T1000 (cell line): ENCODE results near the gene MYO3B.

Source experiments
- DNase-seq: peaks from one replicate; lab custom pipeline; 2025; ENCODE audit warnings: mixed read lengths; lab: John Stamatoyannopoulos, UW

The MYO3B gene

DNA sequence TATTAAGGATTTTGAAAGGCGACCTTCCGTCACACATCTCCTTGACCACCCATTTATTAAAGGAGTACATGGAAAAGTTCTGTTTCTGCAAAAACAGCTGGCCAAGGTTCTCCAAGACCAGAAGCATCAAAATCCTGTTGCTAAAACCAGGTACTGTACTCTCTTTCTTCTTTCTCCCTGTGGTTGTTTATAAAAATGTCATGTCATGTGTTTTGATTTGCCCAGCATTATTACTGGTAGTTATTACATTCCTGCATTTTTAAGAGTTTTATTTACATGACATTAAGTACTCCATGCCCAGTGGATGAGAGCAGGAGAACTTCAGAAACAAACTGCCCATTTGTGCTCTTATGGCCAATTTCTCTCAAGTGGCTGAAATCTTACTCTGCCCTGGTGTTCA is 191.3 kb downstream of the MYO3B start:
- DNase-seq: no peak

DNA sequence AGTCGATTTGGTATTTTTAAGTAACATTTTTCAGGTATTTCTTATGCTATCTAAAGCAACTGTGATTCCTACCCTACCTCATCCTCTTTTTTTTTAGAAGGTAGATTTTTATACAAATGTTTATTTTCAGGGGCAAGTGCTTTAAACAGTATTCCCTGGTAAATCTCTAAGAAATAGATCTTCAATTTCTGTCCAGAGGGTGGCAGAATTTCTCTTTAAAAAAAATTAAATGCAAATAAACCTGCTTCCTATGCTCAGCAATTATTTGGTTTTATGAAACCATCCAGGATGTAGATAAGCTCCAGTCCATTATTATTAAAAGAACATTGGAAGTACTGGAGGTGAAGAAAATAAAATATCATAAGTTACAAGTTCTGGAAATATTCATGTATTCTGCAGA is 191.9 kb downstream of the MYO3B start:
- DNase-seq: no peak

DNA sequence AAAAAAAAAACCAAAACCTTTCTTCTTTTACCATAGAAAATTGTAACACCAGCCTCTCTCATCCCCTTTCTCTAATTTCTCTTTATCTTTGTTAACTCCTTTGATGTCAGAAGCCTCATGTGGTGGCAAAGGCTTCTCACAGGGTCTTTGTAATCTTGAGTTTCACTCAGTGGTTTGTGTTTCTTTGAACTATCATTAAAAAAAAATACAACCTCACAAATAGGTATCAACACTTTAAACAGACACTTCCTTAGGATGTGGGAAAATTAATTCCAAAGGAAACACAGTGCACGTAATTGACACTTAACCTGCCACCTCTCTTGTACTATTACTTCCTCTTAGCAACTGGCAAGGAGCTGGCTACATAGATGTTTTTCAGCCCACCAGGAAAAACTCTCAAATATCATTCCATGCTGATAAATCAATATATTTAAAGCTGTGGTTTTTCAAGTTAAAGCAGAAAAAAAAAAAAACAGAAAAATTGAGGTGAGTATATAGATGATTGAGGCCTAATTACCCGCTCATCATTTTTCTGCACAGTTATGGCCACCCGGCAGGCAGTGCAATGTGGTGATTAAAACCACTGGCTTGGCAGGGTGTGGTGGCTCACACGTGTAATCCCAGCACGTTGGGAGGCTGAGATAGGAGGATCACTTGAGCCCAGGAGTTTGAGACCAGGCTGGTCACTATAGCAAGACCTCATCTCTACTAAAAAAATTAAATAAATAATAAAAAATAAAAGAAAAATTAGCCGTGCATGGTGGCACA is 193.5 kb downstream of the MYO3B start:
- DNase-seq: no peak

DNA sequence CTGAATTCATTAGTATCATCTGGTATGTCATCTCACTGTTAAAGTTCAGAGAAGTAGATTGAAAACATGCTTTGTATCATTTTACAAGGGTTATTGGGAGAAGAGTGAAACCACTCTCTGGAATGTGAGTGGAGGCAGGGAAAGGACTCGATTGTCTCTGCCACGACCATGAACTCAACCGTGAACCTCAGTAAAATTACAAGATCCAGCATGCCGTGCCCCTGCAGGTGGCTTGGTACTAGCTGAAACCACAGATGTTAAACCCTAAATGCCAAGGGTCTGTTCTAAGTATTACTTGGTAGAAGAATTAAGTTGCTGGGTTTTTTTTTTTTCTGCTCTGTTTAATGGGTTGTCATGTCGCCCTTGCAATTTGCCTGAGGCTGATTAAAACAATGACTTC is 197.2 kb downstream of the MYO3B start:
- peak; percentile 32 for DNase-seq

DNA sequence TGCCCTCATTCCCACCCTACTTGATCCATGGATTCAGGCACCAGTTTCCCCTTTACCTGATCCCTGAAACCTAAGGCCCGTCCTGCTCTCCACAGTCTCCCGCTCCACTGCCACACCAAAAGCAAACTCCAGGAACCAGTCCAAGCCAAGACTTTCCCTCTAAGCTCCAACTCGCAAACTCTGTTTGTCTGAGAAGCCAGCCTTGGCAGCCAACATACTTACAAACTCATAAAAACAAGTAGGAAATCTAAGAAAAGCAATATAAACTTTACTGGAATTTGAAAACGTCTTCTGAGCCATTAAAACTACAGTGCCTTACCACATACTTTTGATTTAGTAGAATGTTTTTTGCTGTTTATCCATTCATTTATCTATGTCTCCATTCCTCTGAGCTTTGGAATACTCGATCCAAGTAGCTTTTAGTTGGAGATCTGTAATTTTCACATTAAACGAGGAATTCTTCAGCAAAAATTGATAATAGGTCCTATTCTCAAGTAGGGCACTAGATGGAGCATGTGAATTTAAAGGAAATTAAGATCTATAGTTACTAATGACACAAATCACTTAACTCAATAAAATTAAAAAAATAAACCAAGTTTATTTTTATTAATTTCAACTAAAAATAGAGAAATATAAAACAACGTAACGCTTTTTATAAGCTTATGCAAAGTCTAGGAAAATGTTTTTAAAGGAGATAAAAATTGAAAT is 199.7 kb downstream of the MYO3B start:
- no peak for DNase-seq

DNA sequence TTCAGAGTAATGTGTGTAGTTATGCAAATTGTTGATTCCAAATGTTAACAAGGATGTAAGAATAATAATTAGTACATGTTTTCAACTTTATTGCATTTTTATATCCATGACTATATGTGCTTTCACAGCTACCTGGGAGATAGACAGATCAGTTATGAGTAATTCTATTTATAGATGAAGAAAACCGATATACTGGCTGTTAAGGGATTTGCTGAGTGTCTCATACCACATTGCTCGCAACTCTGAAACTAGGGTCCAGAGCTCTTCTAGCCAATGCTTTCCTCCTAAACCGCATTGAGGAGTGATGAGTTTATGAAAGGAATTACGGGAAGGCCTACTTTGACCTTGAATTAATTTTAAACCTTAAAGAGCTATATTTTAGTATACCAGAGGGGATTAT is 202.3 kb downstream of the MYO3B start:
- no peak for DNase-seq

DNA sequence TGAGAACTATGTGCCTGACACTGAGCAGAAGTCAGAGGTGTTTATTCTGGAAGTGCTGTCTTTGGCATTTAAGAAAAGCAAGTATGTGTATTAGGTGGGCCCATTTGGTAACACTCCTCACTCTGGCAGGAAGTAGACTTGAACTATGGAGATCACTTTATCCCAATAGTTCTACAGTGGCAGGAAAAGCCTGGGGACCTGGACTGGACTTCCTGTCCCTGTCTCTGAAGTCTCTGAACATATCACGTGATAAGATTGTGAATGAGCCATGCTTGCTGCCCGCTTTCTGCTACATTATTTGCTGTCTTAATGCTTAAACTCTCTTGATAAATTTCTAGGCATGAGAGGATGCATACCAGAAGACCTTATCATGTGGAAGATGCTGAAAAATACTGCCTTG is 203.7 kb downstream of the MYO3B start:
- DNase-seq: no peak

DNA sequence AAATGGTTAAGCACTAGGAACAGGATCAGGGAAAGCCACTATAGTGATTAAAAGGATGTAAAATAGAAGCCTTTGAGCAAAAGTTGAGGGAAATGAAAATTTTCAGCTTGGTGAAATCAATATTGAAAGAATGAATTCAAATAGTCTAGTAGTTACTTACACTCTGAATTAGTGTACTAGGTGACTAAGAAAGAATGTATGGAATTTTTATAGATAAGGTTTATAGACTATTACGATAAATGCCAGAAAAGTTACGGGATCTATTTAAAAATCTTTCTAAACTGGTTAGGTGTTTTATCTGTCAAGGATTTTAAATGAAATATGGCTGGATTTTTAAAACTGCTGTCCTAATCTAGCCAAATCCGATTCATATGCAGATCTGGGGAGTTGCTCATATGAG is 208.6 kb downstream of the MYO3B start:
- DNase-seq: no peak

DNA sequence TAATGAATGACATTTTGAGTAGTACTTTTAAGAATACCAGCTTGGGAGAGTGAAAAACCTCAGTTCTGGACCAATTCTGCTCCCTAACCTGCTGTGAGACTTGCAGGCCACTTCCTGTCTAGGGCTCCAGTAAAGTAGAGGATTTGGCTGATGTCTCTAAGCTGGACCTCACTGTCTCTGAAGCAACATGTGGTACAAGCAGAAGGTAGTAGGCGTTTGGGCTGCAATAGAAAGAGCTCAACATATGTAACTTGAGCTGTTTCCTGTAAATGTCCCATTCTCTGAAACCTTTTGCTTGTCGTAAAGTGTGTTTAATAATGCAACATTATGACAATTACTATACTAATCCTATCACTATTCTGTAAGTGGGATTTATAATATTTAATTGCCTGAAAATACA is 213.1 kb downstream of the MYO3B start:
- no peak for DNase-seq

DNA sequence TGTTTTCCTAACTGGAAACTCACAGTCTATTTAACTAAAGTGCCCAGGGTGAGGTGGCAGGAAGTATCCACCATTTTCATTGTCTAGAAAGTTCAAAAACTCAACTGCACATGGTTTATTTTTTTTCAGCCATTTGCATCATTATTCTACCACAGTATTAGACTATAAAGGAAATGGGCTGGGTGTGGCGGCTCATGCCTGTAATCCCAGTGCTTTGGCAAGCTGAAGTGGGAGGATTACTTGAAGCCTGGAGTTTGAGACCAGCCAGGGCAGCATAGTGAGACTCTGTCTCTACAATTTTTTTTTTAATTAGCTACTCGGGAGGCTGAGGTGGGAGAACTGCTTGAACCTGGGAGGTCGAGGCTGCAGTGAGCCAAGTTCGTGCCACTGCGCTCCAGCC is 213.8 kb downstream of the MYO3B start:
- no peak for DNase-seq

DNA sequence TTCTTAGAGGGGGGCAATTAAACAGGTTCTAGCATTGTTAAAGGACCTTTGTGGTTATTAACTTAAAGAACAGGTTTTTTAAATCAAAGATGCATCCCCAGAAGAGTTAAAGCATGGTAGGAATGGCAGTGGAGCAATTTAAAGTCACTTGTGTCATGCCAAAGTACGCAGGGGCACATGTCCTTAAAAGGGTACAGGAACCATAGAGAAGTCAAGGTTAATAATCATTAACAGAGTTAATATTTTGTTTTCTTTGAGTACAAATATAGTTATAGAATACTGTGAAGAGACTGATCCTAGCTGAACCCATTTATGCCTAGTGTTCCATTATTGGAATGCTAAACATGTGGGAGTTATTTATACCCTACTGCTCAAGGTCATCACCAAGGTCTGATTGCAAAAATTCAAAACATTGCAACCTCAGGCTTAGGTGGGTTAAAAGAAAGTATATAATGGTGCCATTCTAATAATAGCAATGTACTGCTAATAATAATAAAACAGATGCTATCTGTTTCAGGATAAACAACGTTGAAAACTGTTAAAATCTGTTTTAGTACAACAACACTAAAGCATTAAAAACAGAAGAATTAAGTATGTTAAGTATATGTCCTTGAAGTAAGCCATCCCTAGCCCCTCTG is 216.0 kb downstream of the MYO3B start:
- DNase-seq: no peak

DNA sequence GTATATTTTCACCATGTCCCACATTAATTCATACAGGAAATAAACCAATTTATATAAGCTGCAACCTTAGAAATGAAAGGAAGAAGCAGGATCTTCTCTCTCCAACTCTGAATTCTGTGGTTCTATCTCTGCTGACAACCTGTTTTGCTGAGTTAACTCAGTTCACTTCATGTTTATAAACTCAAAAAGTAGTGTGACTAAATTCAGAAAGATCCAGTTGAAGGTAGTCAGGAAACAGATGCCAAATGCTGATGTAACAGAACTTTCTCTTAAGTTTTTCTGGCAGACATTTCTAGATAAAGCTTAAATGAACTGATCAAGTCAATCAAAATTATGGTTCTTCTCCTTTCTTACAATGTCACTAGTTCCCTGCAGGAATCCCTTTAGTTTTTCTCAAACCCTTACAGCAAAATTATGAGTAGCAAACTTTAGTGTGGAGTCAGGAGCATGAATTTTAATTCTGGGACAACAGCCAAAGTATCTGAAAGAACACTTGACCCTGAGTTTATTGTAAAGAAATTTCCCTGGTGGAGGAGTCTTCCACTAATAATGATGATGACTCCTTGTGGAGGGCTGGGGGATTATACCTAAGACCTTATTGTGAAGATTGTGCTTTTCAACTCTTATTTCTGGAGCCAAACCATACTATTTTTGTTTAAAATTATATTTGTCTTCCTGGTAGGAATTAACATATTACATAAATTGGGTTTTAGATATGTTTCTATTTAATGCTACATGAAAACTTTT is 216.9 kb downstream of the MYO3B start:
- no peak for DNase-seq

DNA sequence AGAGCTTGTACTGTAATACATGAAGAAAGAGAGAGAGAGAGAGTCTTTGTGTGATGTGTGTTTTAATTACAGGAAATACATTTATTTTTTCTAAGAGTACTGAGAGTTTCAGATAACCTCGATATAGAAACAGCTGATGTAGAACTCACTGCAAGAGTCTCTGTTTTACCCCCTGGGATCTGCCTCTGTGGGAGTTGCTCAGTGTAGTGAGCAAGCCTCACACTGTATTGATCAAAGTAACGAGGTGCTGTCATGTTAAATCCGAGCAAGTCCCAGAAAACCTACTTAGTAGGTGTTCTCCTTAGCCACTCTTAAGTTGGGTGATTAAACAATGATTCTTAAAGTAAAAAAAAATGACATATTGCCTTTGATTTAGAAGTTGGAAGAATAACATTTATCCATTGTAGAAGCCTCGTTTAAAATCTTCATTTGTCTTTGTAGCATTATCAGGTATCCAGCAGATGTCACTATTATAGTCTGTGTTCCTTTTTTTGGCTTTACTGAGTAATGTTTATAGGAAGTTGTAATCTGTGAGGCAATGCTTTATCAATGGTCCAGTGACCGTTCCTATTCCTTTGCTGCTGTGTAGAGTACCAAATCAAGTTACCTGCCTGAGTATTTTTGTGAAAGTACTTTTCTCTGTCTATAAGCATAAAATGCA is 219.0 kb downstream of the MYO3B start:
- DNase-seq: no peak

DNA sequence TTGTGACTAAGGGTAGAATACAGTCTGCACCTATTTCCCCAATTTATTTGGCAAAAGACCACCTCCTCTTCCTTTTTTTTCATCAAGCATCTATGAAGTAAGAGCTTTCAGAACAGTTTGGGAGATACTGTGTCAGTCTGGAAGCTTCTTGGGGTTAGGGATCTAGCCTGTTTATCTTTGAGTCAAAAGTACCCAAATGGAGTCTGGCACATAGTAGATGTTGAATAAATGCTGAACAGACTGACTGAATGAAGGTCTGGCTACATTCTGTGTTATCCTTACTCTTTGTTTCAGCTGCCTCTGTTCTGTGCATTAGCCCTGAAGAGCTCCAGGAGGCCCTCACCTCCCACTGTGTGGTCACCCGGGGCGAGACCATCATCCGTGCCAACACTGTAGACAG is 223.2 kb downstream of the MYO3B start:
- DNase-seq: no peak

DNA sequence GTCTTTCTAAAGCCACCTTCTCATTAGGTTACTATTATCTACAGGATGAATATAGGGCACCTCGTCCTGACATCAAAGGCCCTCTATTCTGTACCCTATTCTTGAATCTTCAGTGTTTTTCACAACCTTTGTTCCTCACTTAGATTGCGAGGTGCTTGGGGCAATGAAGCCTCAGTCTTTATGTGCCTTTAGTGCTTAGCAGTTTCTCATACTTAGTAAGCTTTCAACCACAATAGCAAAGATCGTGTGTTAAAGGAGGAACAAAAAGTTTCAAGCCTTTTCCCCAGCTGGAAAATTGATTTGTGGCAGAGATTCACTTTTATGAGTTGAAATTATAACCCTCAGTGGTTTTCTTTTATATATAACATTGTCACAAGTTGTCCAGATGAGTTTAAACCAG is 226.9 kb downstream of the MYO3B start:
- DNase-seq: no peak

DNA sequence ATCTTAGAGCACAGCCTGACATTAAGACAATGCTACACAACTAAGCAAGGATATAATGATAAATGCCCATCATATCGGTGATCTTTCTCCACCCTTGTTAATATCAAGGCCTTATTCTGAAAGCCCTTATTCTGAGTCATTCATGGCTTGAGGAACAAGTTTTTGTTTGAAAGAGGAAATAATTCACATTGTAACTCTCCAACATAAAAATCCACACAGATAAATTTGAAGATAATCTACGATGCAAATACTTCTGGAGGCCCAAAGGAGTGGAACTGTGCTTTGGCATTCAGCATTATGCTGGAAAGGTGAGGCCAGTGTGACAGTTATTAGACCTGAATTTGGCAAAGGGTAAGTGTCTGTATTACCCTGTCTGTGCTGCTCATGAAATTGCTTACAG is 227.4 kb downstream of the MYO3B start:
- DNase-seq: no peak

DNA sequence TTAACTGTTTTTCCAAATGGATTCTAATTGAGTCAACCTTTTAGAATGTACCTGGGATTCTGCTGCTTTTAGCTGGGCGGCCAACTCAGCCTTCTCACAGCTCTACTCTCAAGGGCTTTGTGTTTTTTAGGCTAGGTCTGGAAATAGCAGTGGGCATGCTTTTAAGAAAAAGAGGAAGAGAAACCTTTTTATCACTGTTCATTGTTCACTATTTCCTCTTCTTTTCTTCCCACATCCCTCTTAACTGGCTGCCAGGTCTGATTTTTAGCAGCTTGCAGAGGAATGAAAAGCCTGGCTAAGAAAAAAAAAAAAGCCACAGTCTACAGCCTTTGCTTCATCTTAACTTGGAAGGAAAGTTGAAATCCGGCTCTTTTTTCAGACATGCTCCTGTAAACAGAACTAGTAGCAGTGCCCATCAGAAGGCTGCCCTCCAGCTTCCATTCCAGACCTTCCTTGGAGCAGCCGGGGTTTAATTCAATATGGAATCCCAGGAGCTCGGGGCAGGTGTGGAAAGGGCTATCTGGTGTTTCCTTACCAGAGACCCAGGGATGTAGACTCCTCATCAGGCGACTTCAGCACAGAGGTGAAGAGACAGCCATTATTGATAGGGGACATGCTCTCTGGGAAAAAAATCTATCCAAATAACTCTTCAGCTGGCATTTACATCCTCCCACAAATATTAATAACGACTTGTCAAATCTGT is 230.7 kb downstream of the MYO3B start:
- DNase-seq: no peak

DNA sequence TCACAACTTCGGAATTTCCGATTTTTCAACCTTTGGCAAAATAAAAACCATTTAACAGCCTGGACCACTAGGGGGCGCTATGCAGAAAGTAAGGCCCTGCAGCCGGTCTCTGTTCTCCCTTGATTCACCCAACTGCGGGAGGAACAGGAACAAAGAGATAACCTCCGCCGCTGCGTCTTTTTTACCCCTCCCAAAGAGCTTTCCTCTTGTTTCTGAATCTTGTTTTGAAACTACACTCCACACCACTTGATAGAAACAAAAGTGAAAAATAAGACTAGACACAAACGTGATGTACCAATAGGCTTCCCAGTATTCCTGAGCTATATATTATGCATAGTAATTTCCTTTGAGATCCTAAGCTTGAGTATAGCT is 231.2 kb downstream of the MYO3B start:
- DNase-seq: peak; percentile 25

DNA sequence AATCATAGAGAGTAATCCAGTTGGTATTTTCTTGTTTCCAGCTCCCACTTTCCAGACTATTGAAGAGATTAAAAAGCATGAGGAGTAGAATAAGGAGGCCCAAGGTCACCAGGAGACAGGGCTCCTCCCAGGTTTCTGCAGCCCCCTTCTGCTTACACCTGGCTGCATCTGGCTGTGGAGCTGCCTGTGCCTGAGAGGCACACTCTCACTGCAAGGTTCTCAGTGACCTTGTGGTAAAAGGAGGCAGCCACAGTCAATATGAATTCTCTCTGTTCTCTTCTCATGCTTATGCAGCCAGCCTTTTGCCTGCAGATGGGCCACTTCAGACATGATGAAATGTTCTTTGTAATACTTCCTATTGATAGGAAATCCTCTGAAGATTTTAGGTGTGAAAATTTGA is 233.7 kb downstream of the MYO3B start:
- no peak for DNase-seq

DNA sequence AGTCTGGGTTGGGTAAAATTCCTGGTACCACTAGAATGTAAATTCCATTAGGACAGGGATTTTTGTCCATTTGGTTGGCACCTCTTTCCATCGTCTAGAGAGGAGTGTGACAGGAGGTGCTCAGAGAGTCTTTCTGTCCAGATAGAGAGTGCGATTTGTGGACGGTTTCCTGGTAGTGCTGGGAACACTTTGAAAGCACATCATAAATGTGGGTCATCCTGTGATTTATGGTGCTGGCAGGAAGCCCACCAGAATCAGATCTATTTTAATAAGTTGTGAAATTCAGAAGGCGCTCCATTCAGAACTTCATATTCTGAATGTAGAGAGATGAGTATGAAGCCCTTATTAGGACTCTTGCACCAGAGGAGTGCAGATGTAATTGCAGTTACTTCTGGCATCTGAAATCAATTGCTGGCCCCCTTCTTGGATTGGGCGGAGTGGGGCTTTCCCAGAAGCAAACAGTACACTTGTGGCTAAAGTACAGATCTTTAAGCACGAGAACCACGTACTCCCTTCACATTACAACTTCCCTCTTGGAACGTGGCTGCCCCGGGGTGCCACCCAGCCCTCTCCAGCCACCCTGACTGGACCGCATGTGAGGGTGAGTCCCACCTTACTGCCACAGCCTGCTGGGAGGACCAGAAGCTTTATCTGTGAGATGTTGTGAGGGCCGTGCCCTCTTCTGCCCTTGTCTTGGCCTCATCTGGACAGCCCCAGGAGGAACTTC is 243.2 kb downstream of the MYO3B start:
- DNase-seq: no peak

DNA sequence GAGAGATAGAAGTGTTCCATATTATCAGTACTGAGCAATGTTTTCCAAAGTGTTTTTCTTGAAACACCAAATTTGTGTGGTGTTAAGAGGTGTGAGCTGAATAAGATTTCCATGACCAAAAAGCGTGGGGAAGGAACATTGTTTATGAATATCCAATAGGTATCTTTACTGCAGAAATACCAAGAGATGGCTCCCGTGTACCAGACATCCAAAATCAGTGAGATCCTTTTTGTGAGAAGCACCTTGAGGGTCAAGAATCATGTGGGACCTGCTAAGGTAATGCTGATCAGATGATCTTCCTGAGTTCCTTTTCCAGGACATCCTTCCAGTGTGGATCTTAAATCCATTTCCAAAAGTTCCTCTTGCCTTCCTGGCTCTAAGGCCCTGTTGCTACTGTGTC is 246.0 kb downstream of the MYO3B start:
- DNase-seq: no peak
